Activated T-cell treated with anti-CD3 and anti-CD28 coated beads for 4 hours (primary cell): Measurements from ENCODE around the gene TWNK.
"Not testable (repeated sequence)": the region's sequence is repeated elsewhere in the genome, so short reads cannot be mapped to it uniquely, and the experiment has no call there.

ENCODE experiments used
- DNase-seq: peaks from one replicate; pipeline ENCODE4 v3.0.0-alpha.2; 2020

TWNK gene

GRCh38 chr10:100975397-100975796 is 11.9 kb upstream of the TWNK start:
- not testable (repeated sequence) for DNase-seq

GRCh38 chr10:100976906-100977305 is 10.4 kb upstream of the TWNK start:
- no peak for DNase-seq

- DNase-seq: no peak
Measured at GRCh38 chr10:100977436-100977835, 9.9 kb upstream of the TWNK start.

GRCh38 chr10:100978121-100978900 is 9.0 kb upstream of the TWNK start:
- DNase-seq: no peak

- no peak for DNase-seq
Measured at GRCh38 chr10:100978901-100979195, 8.5 kb upstream of the TWNK start.

GRCh38 chr10:100979791-100980272 is 7.5 kb upstream of the TWNK start:
- no peak for DNase-seq

- DNase-seq: no peak
Measured at GRCh38 chr10:100980311-100980710, 7.0 kb upstream of the TWNK start.

GRCh38 chr10:100980711-100981110 is 6.6 kb upstream of the TWNK start:
- no peak for DNase-seq

- DNase-seq: no peak
Measured at GRCh38 chr10:100981178-100981772, 6.1 kb upstream of the TWNK start.

GRCh38 chr10:100982916-100983830 is 4.2 kb upstream of the TWNK start:
- DNase-seq: no peak

GRCh38 chr10:100983868-100984671 is 3.3 kb upstream of the TWNK start:
- DNase-seq: no peak

- no peak for DNase-seq
Measured at GRCh38 chr10:100984672-100985177, 2.6 kb upstream of the TWNK start.

- DNase-seq: no peak
Measured at GRCh38 chr10:100985336-100985735, 2.0 kb upstream of the TWNK start.

GRCh38 chr10:100986623-100986951 is 756 bp upstream of the TWNK start:
- no peak for DNase-seq

- no peak for DNase-seq
Measured at GRCh38 chr10:100987685-100988049, 324 bp downstream of the TWNK start.

- no peak for DNase-seq
Measured at GRCh38 chr10:100988166-100988565, 823 bp downstream of the TWNK start.

GRCh38 chr10:100989088-100989487 is 1.7 kb downstream of the TWNK start:
- no peak for DNase-seq

GRCh38 chr10:100993986-100994708 is 6.8 kb downstream of the TWNK start:
- no peak for DNase-seq

- no peak for DNase-seq
Measured at GRCh38 chr10:100995181-100995580, 7.8 kb downstream of the TWNK start.

GRCh38 chr10:100996678-100997359 is 9.5 kb downstream of the TWNK start:
- DNase-seq: no peak
